ENCODE results near the gene TMEM213.

DNA sequence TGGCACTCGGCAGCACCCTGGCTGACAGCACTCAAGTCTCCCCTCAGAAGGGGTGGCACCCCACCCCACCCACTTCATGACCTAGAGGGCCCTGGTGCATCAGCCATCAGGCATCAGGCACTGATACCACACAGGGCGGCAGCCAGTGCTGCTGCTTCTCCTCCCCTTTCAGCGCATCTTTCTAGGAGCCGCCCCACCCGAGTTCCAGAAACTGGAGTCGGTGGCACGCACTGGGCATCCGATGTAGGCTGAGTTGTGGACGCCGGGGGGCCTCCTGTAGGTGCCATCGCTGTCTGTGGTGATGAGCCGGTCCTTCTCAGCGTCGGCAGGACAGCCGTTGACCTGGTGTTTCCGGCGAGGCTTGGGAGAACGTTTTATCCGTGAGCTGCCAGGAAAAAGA is 70.0 kb downstream of the TMEM213 start:
- TF ChIP-seq, protein P1, sequence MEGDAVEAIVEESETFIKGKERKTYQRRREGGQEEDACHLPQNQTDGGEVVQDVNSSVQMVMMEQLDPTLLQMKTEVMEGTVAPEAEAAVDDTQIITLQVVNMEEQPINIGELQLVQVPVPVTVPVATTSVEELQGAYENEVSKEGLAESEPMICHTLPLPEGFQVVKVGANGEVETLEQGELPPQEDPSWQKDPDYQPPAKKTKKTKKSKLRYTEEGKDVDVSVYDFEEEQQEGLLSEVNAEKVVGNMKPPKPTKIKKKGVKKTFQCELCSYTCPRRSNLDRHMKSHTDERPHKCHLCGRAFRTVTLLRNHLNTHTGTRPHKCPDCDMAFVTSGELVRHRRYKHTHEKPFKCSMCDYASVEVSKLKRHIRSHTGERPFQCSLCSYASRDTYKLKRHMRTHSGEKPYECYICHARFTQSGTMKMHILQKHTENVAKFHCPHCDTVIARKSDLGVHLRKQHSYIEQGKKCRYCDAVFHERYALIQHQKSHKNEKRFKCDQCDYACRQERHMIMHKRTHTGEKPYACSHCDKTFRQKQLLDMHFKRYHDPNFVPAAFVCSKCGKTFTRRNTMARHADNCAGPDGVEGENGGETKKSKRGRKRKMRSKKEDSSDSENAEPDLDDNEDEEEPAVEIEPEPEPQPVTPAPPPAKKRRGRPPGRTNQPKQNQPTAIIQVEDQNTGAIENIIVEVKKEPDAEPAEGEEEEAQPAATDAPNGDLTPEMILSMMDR (IDR thresholded peaks at IDR 0.05; ENCODE audit: low read depth, low read length, poor library complexity, severe bottlenecking), result no peak
- TF ChIP-seq EZH2phosphoT487 (IDR thresholded peaks at IDR 0.05; ENCODE audit: borderline replicate concordance, low read length), result no peak

Measured in DOHH2 (cell line).